Activated CD4-positive, alpha-beta T cell treated with anti-CD3 and anti-CD28 coated beads, Interleukin-2, Interleukin-6, amounts not matched to agents 100 ng/mL and 50 ng/mL, durations not matched to agents 16 hours and 8 hours (primary cell): ENCODE data around the gene A3GALT2.
A peak's percentile ranks its signal among the peaks of the same experiment; 100 is the strongest.

ENCODE experiments used
- DNase-seq: peaks from one replicate; pipeline ENCODE4 v3.0.0-alpha.2; 2020

The A3GALT2 gene

DNA sequence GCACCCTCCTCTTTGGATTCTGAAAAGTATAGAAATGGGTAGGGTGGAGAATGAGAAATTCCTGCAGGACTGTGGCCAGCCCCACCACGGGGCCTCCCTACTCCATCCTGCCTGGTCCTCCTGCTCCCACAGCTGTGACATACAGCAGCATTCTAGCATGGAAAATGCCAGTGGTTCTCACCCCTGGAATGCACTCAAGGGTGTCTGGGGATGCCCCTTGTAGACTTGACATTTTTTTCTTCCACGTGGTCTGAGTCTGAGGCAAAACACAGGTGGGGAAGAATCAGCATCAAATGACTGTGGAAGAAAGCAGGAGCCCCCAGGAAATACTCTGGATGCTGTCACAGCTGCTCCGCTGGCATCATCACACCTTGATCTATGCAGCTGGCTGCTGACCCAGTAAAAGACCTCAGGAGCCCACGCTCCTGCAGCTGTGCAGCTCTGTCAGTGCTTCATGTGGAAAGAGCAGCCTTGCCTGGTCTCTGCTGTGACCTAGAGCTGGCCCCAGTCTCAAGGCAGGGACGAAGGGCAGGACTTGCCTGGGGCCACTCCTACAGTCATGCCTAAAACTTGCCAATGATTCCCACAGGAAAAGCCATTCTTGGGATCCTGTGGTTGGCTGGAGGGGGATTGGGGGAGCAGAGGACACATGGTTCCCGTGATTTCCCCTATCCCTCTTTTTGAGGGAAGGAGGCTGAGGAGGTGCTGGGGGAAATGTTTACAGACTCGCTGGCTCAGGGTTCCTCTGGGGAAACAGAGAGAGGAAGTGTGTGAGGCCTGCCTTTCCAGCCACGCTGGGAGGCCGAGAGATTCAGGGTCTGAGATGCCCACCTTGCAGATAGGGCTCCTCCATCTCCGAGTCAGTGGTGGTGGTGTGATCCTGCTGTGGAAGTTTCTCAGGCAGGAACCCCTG, 10.8 kb upstream of the A3GALT2 start:
- no peak for DNase-seq

DNA sequence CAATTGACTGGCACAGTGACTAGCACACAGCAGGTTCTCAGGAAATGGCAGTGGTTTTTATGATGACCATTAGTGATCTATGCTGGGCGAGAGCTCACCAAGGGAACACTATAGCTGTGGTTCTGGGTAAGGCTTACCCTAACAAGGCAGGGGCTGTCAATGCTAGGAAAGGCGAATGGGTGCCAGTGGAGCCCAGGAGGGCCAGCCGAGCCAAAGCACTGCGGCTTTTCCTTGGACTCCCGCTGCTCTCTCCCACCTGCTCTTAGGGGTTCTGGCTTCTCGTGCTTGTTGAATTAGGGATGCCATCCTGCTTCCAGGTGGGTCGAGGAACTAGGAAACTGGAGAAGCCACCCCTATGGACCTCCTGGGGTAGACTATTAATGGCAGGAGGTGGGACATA, 10.0 kb upstream of the A3GALT2 start:
- DNase-seq, result no peak

DNA sequence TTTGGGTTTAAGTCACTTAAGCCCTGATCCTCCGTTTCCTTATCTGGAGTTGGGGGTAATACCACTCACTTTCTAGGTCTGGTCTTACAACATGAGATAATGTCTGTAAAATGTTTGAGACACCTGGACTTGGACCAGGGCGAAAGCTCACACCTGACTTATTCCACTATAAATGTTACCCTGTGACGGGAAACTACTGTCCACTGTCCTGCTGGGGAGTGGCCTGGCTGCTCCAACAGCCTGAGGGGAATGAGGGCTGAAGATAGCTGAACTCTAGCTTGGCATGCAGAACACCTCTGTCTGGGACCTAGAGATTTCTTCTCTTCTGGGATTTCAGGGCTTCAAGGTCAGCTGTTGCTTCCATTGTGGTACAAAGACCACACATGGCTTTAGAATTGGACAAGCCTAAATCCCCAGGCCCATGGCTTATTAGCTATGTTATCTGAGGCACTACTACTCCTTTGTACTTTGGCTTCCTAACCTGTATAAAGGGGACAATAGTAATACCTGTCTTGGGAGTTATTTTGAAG, 9.5 kb upstream of the A3GALT2 start:
- DNase-seq, result no peak

DNA sequence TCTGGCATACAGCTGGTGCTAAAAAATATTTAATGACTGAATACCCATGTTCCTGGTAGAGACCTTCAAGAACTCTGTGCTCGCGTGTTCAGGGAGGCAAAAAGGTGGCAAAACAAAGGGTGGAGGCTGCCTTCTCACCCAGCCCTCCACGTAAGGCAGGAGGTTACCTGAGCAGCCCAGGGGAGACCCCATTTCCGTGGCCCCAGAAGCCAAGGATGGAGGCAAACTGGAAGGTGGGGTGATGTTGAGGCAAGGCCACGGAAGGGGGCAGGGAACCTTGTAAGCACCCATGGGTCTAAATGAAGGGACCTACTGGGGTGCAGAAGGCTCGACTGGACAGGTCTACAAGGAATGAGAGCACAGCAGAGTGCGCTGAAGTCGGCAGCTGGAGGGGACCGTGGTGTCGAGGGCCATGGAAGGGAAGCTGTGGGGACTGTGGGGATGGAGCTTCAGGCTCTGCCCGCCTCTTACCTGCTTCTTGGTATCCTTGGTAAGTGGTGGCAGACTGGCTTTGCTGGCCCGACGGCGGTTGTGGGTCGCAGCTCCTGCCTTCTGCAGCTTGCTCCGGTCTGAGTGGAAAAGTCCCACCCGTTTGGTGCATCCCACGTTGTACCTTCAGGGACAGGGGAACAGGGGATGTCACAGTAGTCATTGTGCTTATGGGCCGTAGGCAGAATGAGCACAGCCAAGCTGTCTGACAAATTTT, 8.9 kb upstream of the A3GALT2 start:
- DNase-seq, result no peak

DNA sequence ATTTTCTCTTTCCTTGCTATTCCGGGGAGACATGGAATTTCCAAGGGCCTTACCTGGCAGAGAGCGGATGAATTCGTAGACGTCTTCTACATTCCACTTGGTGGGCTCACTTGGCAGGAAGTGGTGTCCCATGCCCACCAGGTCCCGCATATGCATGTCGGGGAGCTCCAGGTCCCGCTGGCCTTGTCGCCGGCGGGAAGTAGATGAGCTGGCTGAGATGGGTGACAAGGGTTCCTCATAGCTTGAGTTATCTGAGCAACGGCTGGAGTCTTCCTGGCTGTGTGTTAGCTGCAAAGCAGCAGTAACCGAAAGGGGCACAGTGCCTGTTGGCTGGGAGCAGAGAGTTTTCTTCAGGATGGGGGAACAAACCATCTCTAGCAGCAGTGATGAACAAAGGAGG, 7.9 kb upstream of the A3GALT2 start:
- DNase-seq, result no peak

DNA sequence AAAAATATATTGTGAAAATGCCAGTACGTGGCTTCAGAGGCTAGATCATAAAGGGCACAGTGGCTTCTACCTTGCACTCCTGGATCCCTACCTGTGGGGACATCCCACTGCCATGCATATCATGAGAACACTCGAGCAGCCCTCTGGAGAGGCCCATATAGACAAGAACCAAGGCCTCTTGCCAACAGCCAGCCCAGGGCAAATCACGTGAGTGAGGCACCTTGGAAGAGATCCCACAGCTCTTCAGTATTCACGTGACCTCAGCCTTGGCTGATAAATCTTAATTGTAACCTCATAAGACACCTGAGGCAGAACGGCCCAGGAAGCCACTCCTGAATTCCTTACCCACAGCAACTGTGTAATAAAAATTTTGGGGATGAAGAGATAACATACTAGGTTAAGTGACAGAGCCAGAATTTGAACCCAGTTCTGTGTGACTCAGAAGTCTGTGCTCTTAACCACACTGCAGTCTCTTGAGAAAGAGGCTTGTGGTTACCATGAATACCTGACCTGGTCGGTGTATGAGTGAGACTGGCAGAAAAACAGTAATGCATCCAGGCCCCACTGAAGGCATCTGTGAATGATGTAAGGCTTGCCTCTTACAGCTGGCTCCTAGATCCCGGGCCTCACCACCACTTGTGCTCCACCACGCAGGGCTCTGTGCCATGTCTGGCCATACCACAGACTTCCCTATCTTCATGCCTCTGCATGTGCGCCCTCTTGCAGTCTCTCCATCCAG, 6.9 kb upstream of the A3GALT2 start:
- peak; percentile 28 for DNase-seq

DNA sequence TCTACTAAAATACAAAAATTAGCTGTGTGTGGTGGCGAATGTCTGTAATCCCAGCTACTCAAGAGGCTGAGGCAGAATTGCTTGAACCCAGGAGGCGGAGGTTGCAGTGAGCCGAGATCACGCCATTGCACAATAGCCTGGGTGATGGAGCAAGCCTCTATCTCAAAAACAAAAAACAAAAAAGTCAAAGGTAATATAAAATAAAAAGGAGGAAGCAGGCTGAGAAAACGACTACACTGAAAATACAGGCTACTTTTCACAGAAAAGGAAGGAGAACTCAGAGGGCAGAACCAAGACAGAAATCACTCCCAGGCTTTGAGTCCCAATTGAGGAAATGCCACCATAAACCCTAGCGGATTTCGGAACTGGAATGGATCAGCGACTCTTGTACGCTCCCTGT, 5.9 kb upstream of the A3GALT2 start:
- no peak for DNase-seq

DNA sequence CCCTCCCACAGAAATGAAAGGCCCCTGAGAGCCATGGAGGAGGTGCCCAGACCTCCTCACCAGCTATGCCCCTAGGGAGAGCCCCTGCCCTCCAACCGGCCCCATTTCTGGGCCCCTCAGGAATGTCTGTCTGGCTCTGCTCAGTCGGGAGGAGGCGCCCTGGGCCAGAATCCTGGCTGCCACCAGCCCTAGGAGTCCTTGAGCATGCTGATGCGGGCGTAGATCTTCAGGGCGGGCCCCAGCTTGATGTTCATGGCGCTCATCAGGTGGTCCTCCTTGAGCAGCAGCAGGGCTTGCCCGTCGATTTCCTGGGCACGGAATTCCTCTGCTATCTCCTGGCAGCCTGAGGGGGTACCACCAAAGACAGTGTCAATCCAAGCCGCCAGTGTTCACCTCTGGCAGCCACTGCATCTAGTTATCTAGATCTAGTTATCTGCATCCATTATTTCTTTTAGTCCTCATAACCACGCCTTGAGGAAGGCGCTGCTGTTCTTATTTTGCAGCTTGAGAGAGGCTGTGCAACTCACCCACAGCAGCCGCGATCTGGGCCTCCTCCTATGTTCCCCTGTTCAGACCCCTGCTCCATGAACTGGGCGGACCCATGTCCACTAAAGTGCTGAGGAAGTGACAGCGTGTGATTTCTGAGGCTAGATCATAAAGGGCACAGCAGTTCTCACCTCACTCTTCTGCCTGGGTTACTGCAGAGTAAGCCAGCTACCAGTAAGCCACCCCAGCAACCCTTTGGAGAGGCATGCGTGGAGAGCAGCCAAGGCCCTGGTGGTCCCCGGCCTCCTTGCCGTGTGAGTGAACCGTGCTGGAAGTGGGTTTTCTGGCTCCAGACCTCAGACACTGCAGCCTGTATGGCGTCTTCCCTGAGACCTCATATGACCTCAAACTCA, 4.0 kb upstream of the A3GALT2 start:
- DNase-seq, result no peak

DNA sequence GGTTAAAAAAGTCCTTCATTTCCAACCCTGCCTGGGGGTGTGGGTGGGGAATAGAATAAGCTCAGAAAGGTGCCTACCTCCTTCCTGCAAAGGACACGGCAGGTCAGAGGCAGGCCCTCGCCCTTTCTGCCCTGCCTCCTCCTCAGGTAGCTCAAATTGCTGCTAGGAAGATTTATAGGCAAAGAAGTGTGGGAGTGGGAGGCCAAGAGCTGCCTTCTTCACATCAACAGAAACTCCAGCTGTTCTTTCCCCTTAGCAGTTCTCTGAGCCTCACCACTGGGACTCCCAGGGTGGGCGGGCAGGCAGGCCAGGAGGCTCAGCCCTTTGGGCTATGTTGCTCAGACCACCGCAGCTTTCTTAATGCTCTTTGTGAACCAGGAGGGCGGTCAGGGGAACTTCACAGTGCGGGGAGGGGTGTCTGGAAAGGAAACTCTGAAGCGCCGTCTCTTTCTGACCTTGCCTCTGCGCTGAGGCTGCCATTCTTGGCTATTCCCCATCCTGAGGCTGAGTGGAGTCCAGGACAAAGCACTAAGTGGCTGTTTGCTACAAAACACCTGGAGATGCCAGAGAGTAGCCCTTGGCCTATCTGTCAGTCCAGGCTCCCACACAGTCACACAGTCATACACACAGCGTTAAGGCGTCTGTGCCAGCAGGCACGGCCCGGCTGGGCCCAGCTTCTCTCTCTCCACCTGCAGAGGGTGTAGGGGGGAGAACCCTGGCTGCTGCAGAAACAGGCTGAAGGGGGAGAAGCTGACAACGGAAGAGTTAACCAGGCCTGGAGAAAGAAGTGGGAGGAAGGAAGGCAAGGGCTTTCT, 3.0 kb upstream of the A3GALT2 start:
- DNase-seq, result no peak

DNA sequence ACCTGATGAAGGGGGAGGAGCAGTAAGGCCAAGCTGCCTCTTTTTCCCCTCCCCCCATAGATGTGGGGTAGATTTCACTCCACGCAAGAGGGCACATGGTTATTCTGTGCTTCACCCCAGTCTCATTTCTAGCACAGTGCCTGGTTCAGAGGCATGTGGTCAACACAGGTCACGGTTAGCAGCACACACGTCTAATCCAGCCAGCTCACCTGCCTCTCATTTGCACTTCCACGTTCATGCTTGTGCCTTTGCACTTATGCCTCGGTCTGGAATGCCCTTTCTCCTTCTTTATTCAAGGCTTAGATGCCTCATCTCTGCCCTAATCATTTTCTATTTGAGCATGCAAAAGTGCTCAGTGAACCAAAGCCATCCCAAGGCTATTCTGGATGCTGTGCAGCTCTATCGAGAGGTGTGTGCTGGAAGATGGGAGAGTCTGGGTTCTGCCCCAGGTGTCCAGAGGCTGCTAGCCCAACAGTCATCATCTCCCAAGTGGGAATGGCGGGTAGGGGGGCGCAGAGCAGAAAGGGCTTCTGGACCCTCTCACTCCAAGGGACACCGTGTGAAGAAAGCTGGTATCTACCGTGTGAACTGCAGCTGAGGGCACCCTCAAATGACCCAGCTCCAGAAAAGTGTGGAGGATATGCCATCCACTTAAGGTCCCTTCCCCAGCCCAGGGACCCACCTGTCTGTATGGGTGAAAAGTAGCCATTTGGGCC, 2.1 kb upstream of the A3GALT2 start:
- DNase-seq, result no peak

DNA sequence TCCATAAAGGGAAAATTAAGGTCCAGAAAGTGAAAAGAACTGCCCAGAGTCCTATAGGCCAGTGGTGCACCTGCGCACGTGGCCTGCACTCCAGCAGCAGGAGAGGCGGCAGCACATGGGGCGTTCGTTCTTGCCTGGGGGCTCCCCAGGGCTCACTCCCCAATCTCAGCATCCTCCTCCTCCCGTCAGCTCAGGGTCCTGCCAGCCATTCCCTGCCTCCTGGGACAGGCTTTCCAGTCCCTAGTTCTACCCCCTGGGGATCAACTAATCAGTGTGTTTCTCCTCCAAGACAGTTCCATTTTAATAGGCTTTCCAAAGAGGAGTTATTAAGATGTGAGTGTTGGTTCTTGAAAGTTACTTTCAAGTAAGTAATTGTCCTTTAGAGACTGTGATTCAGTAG, 1.2 kb upstream of the A3GALT2 start:
- no peak for DNase-seq

DNA sequence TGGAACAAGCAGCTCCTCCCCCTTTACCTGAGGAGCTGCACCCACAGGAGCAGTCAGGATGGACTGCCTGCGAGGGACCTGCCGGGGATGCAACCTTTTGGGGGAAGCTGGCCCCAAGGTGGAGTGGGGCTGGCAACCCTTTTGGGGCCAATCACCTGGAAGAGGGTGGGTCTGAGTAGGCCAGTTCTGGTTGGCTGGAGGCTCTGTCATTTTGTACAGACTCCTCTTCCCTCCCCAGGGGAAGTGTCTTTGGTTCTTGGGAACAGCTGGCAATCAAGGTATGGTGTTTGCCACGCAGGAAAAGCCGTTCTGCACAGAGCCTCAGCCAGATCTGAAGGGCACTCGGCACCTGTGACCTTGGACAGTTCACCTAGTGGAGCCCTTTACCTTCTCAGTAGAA, 280 bp upstream of the A3GALT2 start:
- DNase-seq, result no peak

DNA sequence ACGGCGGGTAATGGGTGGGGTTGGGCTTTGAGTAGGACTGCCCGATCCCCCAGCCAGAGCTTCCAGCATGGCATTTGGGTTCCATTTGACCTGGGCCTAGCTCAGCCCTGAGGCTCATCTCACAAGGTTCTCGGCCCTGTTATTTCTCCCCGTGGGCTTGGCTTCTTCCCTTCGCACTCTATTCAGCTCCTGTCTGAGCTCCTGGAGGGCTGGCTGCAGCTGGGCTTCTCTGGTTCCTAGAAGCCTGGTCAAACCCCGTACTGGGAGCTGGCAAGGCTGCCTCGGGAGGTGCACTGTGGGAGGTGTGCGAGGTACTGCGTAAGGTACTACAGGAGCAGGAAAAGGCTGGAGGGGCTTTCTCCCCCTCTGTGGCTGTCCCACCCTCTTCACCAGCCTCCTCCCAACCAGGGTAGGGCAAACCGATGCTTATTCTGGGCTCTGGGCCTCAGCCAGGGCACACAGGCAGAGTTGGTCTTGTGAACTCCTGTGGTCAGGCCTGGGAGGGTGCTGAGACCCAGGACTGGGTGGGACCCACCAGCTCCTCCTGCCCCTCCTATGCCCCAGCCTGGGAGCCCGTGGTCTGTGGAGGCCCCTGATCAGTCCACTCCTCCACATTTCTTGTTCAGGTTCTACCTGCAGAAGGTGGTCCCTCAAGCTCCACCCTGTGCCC, 814 bp downstream of the A3GALT2 start:
- no peak for DNase-seq

DNA sequence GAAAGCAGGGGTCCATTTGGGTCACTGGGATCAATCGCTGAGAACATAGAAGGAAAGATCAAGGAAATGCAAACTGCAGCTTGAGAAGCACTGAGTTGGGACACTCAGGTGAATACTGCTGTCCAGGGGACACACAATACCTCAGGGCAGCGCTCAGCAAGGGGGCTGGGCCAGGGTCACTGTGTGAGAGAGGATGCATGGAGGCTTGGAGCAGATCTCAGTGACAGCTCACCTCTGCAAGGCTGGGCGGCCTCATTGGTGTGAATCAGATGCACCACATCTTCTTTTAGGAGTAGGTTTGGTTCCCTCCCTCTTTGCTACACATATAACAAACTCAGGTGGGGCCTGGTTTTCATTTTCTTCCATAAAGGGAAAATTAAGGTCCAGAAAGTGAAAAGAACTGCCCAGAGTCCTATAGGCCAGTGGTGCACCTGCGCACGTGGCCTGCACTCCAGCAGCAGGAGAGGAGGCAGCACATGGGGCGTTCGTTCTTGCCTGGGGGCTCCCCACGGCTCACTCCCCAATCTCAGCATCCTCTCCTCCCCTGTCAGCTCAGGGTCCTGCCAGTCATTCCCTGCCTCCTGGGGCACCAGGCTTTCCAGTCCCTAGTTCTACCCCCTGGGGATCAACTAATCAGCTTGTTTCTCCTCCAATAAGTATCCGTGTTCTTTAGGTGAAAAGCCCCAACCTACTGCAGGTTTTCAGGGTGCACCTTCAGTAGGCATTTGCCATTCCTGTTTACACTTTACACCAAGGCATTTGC, 1.5 kb downstream of the A3GALT2 start:
- DNase-seq, result no peak

DNA sequence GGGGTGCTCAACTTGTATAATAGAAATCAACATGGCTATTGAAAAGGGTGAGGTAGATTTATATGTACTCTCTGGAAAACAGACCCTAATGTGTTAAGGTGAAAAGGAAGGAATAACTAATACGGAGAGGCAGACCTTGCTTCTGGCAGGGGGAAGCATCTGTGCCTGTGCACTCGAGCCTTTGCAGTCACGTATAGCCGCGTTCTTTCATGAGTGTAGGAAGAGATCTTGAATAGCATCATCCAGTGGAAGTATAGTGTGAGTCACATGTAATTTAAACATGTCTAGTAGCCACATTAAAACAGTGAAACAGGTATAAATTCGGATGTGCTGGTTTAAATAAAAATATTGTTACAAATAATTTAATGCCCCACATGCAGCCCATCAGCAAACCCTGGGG, 3.0 kb downstream of the A3GALT2 start:
- no peak for DNase-seq

DNA sequence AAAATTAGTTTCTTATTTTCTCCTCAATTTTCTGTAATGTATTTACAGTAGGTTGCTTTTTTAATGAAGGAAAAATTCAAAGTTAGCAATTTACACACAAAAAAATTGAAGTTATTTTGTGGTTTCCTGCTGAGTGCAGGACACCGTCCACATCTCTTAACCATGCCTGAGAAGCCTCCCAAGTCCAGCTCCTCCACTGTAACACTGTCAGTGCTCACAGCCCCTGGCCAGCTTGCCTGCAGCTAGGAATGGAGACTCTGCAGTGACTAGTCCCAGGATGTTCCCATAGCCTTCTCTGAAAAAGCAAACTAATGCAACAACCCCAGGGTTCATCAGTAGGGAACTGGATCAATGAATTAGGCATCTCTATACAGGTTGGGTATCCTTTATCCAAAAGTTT, 3.5 kb downstream of the A3GALT2 start:
- no peak for DNase-seq

DNA sequence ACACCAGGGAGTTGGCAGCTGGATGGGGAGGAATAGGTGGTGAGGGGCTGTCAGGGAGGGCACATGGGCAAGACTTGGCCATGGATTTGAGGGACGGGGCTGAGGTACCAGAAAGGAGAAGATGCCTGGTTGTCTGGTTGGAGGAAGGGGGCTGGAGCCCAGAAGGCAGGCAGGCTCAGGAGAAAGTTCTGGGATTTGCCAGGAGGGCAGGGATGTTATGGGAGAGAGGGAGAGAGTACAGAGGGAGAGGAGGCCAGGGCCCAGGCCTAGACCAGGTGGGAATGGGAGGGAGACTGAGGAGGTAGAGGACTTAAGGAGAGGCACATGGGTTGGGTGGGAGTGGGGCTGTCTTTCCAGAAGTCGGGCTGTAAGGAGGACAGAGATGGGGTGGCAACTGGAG, 4.3 kb downstream of the A3GALT2 start:
- DNase-seq, result no peak

DNA sequence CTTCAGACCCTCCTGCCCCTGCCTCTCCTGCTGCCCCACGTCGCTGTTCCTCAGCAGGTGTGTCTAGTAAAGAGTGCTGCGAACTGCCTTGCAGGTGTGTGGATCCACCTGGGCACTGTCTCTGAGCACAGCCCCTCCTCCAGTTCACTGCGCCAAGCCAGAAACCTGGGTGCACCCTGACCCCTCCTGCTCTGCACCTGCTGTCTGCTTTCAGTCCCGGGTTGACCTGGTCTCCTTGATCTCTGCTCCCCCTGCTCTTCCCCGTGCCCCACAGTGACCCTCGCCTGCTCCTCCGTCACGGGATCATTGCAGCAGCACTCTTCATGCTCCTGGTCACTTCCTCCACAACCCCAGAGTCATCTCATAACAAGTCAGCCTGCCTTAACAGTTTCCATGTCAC, 6.5 kb downstream of the A3GALT2 start:
- no peak for DNase-seq

DNA sequence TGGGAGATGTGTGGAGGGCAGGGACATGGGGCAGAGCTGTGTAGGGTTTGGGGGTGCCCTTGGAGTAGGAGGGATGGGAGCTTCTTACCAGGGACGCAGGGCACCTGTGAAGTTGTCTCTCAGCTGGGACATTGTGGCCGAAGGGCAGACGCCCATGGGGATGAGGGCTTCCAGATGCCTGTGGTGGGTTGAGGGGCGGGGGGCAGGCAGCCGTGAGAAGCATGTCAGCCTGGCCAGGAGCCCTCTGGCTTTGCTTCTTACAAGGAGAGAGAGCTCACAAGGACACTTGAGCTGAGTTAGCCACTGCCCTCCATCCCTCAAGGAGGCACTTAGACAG, 8.5 kb downstream of the A3GALT2 start:
- DNase-seq, result no peak
